ENCODE measurements around the gene UBE2S. TPM values are rescaled to one million over a fixed set of nuclear protein-coding genes. Genes with fewer than 3 reads are reported as not detected.

Gene UBE2S
- total RNA-seq, 1 experiment from 2014 or later, result 635 TPM

DNA sequence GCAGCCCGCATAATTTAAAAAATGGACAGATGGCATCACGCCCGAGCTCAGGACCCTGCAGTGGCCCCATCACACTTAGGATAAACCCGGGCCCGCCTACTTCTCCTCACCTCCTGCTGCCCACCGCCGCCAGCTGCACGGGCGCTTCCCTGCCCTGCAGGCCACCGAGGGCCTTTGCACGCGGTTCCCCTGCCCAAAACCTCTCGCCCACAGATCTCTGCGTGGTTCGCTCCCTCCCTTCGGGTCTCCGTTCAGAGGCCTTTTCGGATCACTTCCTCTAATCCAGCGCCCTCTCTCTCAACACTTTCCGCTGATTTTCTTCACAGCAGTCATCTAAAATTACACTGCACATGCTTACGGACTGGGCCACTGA, 33.7 kb upstream of the UBE2S start:
- in situ Hi-C loops (cut with HindIII; ENCODE audit: low pct_unique_long_range_greater_than_20kb, low sequenced_read_pairs) (no loop called here), intact Hi-C loops (cut with micrococcal nuclease; ENCODE audit: unreplicated experiment) (no loop called here)
- no peak for TF ChIP-seq CTCF (IDR thresholded peaks at IDR 0.05)
- TF ChIP-seq SIN3A (IDR thresholded peaks at IDR 0.05; ENCODE audit: borderline replicate concordance, insufficient read depth, low read depth, low read length), result no peak
- TF ChIP-seq POLR2AphosphoS5 (IDR thresholded peaks at IDR 0.05; ENCODE audit: low read depth, low read length), result no peak
- TF ChIP-seq TCF7L2 (IDR thresholded peaks at IDR 0.05; ENCODE audit: low read depth, low read length), result no peak
- TF ChIP-seq, protein P1, sequence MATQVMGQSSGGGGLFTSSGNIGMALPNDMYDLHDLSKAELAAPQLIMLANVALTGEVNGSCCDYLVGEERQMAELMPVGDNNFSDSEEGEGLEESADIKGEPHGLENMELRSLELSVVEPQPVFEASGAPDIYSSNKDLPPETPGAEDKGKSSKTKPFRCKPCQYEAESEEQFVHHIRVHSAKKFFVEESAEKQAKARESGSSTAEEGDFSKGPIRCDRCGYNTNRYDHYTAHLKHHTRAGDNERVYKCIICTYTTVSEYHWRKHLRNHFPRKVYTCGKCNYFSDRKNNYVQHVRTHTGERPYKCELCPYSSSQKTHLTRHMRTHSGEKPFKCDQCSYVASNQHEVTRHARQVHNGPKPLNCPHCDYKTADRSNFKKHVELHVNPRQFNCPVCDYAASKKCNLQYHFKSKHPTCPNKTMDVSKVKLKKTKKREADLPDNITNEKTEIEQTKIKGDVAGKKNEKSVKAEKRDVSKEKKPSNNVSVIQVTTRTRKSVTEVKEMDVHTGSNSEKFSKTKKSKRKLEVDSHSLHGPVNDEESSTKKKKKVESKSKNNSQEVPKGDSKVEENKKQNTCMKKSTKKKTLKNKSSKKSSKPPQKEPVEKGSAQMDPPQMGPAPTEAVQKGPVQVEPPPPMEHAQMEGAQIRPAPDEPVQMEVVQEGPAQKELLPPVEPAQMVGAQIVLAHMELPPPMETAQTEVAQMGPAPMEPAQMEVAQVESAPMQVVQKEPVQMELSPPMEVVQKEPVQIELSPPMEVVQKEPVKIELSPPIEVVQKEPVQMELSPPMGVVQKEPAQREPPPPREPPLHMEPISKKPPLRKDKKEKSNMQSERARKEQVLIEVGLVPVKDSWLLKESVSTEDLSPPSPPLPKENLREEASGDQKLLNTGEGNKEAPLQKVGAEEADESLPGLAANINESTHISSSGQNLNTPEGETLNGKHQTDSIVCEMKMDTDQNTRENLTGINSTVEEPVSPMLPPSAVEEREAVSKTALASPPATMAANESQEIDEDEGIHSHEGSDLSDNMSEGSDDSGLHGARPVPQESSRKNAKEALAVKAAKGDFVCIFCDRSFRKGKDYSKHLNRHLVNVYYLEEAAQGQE (IDR thresholded peaks at IDR 0.05; ENCODE audit: insufficient read depth in 1 of 2, low read depth in 2 of 2, low read length in 1 of 2), result no peak
- ATAC-seq (no peak), DNase-seq (ENCODE audit: low read depth, low spot score) (no peak)
- H3K9me3 ChIP-seq (ENCODE audit: control insufficient read depth, insufficient read depth, low read depth, low read length), result no peaks in the 10 kb centered on the region
- H3K4me1 ChIP-seq (ENCODE audit: control insufficient read depth, insufficient read depth, low read length), result peaks cover 5% of the 10 kb centered on the region; the same call in 1 of the 2 replicates
- no peak overlapping the region for H3K4me3 ChIP-seq (ENCODE audit: low read depth in 2 of 2, low read length in 2 of 2)
- BruUV-seq (replicated peaks), result no TSS peak
- H3K27me3 ChIP-seq (ENCODE audit: control insufficient read depth, insufficient read depth, low read length), result peaks cover 21% of the 10 kb centered on the region
- ChIA-PET CTCF (no interaction called here), POLR2A (no interaction called here)
- no peaks in the 10 kb centered on the region for H3K36me3 ChIP-seq (ENCODE audit: control insufficient read depth, insufficient read depth, low read length)
- H3K27ac ChIP-seq (ENCODE audit: low read length), result no peak overlapping the region

DNA sequence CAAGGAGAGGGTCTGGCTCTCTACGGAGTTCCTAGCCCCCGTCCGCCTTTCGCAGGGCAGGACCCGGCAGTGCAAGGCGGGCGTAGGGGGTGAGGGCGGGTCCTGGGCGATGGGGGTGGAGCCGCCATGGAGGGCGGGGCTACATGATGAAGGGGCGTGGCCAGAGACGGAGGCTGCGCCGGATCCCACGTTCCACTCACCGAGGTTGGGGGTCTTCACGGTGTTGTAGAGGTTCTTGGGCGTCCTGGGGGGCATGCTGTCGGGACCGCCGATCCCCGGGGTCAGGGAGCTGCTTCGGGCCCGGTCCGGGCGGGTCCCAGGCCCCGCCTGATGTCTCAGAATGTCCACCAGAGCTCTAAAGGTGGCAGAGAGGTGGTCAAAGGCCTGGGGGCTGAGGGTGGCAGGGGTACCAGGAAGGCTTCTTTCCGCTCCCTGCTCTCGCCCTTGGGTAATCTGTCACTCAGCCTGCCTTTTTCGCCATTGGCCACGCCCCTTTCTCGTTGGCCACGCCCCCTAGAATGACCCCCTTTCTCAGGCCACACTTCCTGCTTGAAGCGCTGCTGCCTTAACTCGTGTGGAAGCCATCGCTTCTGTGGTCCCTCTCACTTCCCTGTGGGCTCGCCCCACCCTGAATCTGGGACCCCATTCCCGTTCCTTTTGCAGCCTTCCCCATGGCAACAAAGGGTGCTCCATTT, 33.0 kb upstream of the UBE2S start:
- TF ChIP-seq SIN3A (IDR thresholded peaks at IDR 0.05; ENCODE audit: borderline replicate concordance, insufficient read depth, low read depth, low read length) (no peak), POLR2AphosphoS5 (IDR thresholded peaks at IDR 0.05; ENCODE audit: low read depth, low read length) (no peak), CTCF (IDR thresholded peaks at IDR 0.05) (no peak), TCF7L2 (IDR thresholded peaks at IDR 0.05; ENCODE audit: low read depth, low read length) (no peak)
- TF ChIP-seq, protein P1 (IDR thresholded peaks at IDR 0.05; ENCODE audit: insufficient read depth in 1 of 2, low read depth in 2 of 2, low read length in 1 of 2), result no peak
- DNase-seq (ENCODE audit: low read depth, low spot score) (no peak), ATAC-seq (no peak)
- CTCF ChIA-PET, result no interaction called here
- Histone ChIP-seq H3K36me3 (ENCODE audit: control insufficient read depth, insufficient read depth, low read length) (no peaks in the 10 kb centered on the region), H3K27me3 (ENCODE audit: control insufficient read depth, insufficient read depth, low read length) (peaks cover 21% of the 10 kb centered on the region), H3K9me3 (ENCODE audit: control insufficient read depth, insufficient read depth, low read depth, low read length) (no peaks in the 10 kb centered on the region), H3K4me1 (ENCODE audit: control insufficient read depth, insufficient read depth, low read length) (peaks cover 5% of the 10 kb centered on the region; the same call in 1 of the 2 replicates), H3K27ac (ENCODE audit: low read length) (no peak overlapping the region), H3K4me3 (ENCODE audit: low read depth in 2 of 2, low read length in 2 of 2) (peak overlapping the region in 1 of 2 experiments; percentile 19; a peak in 1 of 4 replicates)
- no TSS peak for BruUV-seq (replicated peaks)
- intact Hi-C loops (cut with micrococcal nuclease; ENCODE audit: unreplicated experiment), result no loop called here
- in situ Hi-C loops (cut with HindIII; ENCODE audit: low pct_unique_long_range_greater_than_20kb, low sequenced_read_pairs), result no loop called here
- POLR2A ChIA-PET, result no interaction called here
